ENCODE measurements around the gene PGS1.

DNA sequence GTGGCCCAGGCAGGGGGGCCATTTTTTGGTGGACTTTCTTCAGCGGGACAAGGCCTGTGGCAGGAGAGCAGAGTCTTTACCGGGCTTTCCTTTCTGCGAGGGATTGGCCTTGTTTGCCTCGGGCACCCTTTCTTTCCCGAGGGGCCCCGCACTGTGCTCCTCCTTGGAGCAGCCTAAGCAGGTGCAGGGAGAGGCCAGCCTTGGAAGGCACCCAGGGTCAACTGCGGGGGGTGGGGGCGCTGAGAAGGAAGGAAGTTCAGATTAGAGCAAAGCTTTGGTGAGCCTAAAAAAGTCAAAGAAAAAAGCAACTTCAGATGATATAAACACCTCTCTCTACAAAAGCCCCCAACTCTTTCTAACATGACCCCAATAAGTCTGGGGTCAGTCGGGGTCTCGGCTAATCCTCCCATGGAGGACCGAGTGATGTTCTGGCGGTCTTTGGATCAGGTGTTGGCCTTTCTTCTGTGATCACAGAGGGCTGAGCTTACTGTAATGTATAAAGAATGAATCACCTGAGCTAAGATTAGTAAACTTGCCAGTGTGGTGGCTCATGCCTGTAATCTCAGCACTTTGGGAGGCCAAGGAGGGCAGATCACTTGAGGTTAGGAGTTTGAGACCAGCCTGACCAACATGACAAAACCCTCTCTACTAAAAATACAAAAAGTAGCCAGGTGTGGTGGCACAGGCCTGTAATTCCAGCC lies 63.0 kb downstream of the PGS1 start:
- TF ChIP-seq CTCF (IDR thresholded peaks at IDR 0.05) (no peak), EZH2phosphoT487 (IDR thresholded peaks at IDR 0.05) (no peak)
